WTC11 (cell line): ENCODE measurements around the gene MXRA8.

Experiments
- TP53 ChIP-seq: sonication (generic); formaldehyde crosslinking; IDR thresholded peaks from 2 replicates; pipeline ENCODE4 v1.8.1; 2023; ENCODE audit warnings: mild to moderate bottlenecking, missing genetic modification reagents
- TF ChIP-seq, protein P1 (sequence below): fragments of 200-600 bp; IDR thresholded peaks from 2 replicates; pipeline ENCODE4 v1.8.0; 2022; ENCODE audit warnings: antibody characterized with exemption
- TF ChIP-seq, protein P2 (sequence below): sonication (generic); formaldehyde crosslinking; IDR thresholded peaks from 2 replicates; pipeline ENCODE4 v1.8.0; 2022; ENCODE audit warnings: mild to moderate bottlenecking, missing genetic modification reagents

DNA sequence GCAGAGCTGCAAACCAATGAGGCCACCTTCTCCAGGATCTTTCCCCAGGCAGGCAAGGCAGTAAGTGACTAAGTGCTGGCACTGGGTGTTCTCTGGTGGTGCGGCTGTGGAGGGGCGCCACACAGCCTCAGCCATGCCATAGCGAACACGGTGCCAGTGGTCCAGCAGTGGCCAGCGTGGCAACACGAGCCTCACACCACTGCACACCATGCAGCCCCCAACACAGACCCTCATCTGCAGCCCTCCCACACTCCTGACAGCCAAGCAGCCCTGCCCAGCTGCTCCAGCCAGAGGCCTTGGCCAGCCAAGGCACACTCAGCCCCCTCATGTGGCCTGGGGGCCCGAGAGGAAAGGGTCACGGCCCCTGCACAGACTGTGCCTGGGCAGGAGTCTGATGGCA, 36.9 kb downstream of the MXRA8 start:
- TF ChIP-seq, protein P1, sequence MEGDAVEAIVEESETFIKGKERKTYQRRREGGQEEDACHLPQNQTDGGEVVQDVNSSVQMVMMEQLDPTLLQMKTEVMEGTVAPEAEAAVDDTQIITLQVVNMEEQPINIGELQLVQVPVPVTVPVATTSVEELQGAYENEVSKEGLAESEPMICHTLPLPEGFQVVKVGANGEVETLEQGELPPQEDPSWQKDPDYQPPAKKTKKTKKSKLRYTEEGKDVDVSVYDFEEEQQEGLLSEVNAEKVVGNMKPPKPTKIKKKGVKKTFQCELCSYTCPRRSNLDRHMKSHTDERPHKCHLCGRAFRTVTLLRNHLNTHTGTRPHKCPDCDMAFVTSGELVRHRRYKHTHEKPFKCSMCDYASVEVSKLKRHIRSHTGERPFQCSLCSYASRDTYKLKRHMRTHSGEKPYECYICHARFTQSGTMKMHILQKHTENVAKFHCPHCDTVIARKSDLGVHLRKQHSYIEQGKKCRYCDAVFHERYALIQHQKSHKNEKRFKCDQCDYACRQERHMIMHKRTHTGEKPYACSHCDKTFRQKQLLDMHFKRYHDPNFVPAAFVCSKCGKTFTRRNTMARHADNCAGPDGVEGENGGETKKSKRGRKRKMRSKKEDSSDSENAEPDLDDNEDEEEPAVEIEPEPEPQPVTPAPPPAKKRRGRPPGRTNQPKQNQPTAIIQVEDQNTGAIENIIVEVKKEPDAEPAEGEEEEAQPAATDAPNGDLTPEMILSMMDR: no peak
- no peak for TF ChIP-seq TP53
- TF ChIP-seq, protein P2, sequence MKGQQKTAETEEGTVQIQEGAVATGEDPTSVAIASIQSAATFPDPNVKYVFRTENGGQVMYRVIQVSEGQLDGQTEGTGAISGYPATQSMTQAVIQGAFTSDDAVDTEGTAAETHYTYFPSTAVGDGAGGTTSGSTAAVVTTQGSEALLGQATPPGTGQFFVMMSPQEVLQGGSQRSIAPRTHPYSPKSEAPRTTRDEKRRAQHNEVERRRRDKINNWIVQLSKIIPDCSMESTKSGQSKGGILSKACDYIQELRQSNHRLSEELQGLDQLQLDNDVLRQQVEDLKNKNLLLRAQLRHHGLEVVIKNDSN (CRISPR knock-in tag): no peak
